Measurements from ENCODE around the gene MX2.
"Not testable (repeated sequence)": the region's sequence is repeated elsewhere in the genome, so short reads cannot be mapped to it uniquely, and the experiment has no call there.

The MX2 gene

DNA sequence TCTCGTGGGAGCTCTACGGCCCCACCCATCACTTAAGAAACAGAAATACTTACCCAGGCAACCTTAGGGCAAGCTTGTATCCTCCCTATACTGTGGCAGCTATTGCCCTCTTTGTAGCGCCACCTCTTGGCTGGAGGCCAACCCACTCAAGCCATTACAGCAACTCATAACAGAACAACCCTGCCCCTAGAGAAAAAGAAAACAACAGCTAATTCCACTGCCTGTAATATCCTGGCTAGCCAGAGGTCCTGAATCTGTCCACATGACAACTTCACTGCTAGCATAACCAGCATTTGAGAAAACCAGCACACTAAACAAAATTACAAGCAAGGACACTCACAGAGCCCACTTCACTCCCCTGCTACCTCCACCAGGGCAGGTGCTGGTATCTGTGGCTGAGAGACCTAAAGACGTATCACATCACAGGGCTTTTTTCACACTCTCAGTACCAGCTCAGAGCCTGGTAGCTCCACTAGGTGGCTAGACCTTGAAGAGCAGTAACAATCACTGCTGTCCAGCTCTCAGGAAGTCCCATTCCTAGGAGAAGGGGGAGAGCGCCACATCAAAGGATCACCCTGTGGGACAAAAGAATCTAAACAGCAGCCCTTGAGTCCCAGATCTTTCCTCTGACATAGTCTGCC, 49.7 kb downstream of the MX2 start:
- no peak overlapping the region for H3K4me3 ChIP-seq (ENCODE audit: low read length)
- H3K27me3 ChIP-seq (ENCODE audit: control insufficient read depth, insufficient read depth, low read length), result peaks cover 14% of the 10 kb centered on the region
- H3K4me1 ChIP-seq (ENCODE audit: control insufficient read depth, insufficient read depth, low read length), result no peaks in the 10 kb centered on the region
- no peak overlapping the region for H3K4me2 ChIP-seq (ENCODE audit: low read length)
- H3K9ac ChIP-seq (ENCODE audit: low read depth, low read length), result no peak overlapping the region
- H3K9me3 ChIP-seq (replicated peaks; ENCODE audit: low read length), result no peaks in the 10 kb centered on the region
- no peaks in the 10 kb centered on the region for H3K36me3 ChIP-seq (ENCODE audit: insufficient read depth, low read length)

DNA sequence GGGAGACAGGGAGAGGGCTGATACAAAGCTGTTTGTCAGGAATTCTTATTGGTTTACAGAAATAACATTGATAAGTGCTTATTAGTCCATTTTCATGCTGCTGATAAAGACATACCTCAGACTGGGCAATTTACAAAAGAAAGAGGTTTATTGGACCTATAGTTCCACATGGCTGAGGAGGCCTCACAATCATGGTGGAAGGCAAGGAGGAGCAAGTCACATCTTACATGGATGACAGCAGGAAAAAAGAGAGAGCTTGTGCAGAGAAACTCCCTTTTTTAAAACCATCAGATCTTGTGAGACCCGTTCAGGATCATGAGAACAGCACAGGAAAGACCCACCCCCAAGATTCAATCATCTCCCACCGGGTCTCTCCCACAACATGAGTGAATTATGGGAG, 55.7 kb downstream of the MX2 start:
- not testable (repeated sequence) for H3K9ac ChIP-seq (ENCODE audit: low read depth, low read length); H3K4me3 ChIP-seq (ENCODE audit: low read length); H3K27me3 ChIP-seq (ENCODE audit: control insufficient read depth, insufficient read depth, low read length); H3K4me2 ChIP-seq (ENCODE audit: low read length); H3K36me3 ChIP-seq (ENCODE audit: insufficient read depth, low read length); H3K9me3 ChIP-seq (replicated peaks; ENCODE audit: low read length); H3K4me1 ChIP-seq (ENCODE audit: control insufficient read depth, insufficient read depth, low read length)

DNA sequence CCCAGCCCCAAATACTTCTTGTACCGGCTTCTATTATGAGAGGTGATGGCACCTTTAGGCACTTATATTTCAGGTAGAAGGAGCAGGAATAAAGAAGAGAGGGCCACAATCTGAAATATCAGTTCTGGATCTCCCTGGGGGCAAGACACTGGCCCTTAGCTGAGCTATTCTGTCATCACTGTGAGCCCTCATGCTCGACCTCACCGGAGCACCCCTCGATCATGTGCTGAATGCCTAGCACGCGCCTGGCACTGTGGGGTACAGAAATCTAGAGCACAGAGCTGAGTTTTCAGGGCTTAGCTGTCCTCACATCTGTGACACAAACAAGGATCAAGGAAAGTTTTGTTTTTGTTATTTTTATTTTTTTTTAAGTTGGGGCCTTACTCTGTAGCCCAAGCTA, 56.6 kb downstream of the MX2 start:
- Histone ChIP-seq H3K4me3 (ENCODE audit: low read length) (no peak overlapping the region), H3K36me3 (ENCODE audit: insufficient read depth, low read length) (no peaks in the 10 kb centered on the region), H3K27me3 (ENCODE audit: control insufficient read depth, insufficient read depth, low read length) (no peaks in the 10 kb centered on the region), H3K4me1 (ENCODE audit: control insufficient read depth, insufficient read depth, low read length) (no peaks in the 10 kb centered on the region), H3K9me3 (replicated peaks; ENCODE audit: low read length) (no peaks in the 10 kb centered on the region), H3K9ac (ENCODE audit: low read depth, low read length) (no peak overlapping the region), H3K4me2 (ENCODE audit: low read length) (no peak overlapping the region)

DNA sequence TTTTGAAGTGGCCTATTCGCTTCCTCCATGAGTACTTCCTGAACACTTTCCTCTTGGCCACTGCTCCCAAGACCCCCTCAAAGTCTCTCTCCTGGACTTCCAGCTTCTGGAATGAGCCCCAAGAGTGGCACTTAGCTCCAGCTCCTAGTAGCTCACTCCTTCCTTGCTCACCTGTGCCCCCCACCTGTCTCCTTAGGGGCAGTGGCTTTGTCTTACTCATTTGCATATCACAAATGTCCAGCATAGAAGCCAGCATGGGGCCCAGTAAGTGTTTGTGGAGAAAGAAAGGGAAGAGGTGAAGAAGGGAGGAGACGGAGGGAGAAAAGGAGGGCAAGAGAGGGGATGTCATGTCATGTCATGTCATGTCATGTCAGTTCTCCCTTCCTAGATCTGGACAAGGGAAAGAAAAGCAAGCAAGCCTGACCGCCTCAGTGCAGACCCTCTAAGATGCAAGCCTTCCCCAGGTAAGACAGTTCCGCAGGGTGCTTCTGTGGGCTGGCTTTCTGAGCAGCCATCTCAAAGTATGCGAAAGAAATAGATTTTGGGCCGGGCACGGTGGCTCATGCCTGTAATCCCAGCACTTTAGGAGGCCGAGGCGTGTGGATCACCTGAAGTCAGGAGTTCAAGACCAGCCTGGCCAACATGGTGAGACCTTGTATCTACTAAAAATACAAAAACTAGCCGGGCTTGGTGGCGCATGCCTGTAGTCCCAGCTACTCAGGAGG, 57.3 kb downstream of the MX2 start:
- no peaks in the 10 kb centered on the region for H3K27me3 ChIP-seq (ENCODE audit: control insufficient read depth, insufficient read depth, low read length)
- H3K4me3 ChIP-seq (ENCODE audit: low read length), result no peak overlapping the region
- H3K4me2 ChIP-seq (ENCODE audit: low read length), result no peak overlapping the region
- H3K9ac ChIP-seq (ENCODE audit: low read depth, low read length), result no peak overlapping the region
- H3K36me3 ChIP-seq (ENCODE audit: insufficient read depth, low read length), result no peaks in the 10 kb centered on the region
- no peaks in the 10 kb centered on the region for H3K9me3 ChIP-seq (replicated peaks; ENCODE audit: low read length)
- H3K4me1 ChIP-seq (ENCODE audit: control insufficient read depth, insufficient read depth, low read length), result no peaks in the 10 kb centered on the region

DNA sequence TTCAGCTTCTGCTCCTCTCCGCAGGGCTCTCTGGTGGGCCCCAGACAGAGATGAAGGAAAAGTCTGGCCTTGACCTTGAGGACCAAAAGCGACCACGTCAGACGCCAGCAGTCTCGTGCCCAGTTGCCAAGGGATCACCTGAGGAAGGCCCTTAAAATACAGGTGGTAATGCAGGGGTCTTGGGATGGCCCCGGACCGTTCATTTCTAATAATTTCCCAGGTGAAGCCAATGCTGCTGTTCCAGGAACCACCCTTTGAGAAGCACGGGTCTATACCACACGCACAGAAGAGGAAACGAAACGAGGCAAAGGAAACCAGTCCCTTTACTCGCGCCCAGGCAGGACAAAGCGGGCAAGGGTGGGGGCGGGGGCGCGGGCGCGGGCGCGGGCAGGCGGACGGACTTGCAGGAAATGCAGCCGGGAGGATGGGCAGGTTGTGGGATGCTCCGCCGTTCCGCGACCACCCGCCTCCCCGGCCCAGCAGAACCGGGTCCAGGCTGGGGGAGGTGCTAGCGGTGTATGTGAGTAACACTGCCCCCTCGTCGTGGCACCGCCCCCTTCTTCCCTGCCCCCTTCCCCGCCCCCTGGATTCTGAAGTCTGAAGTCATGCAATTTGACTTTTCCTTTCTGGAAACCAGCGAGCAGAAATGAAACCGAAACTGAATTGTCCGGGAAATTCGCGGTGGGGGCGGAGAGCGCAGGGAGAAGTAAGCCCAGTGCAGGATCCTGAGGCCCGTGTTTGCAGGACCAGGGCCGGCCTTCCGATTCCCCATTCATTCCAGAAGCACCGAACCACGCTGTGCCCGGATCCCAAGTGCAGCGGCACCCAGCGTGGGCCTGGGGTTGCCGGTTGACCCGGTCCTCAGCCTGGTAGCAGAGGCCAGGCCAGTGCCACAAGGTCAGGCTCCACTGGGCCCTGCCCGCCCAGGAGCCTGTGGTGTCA, 58.4 kb downstream of the MX2 start:
- no peaks in the 10 kb centered on the region for H3K4me1 ChIP-seq (ENCODE audit: control insufficient read depth, insufficient read depth, low read length)
- H3K4me3 ChIP-seq (ENCODE audit: low read length), result peak overlapping the region; percentile 93
- peak overlapping the region; percentile 86 for H3K9ac ChIP-seq (ENCODE audit: low read depth, low read length)
- H3K36me3 ChIP-seq (ENCODE audit: insufficient read depth, low read length), result no peaks in the 10 kb centered on the region
- H3K4me2 ChIP-seq (ENCODE audit: low read length), result peak overlapping the region; percentile 99
- no peaks in the 10 kb centered on the region for H3K27me3 ChIP-seq (ENCODE audit: control insufficient read depth, insufficient read depth, low read length)
- H3K9me3 ChIP-seq (replicated peaks; ENCODE audit: low read length), result no peaks in the 10 kb centered on the region

DNA sequence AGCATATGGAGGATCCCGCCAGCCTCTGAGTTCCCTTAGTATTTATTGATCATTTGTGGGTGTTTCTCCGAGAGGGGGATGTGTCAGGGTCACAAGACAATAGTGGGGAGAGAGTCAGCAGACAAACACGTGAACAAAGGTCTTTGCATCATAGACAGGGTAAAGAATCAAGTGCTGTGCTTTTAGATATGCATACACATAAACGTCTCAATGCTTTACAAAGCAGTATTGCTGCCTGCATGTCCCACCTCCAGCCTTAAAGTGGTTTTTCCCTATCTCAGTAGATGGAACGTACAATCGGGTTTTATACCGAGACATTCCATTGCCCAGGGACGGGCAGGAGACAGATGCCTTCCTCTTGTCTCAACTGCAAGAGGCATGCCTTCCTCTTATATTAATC, 59.2 kb downstream of the MX2 start:
- H3K27me3 ChIP-seq (ENCODE audit: control insufficient read depth, insufficient read depth, low read length), result not testable (repeated sequence)
- H3K9ac ChIP-seq (ENCODE audit: low read depth, low read length), result peak overlapping the region; percentile 86

DNA sequence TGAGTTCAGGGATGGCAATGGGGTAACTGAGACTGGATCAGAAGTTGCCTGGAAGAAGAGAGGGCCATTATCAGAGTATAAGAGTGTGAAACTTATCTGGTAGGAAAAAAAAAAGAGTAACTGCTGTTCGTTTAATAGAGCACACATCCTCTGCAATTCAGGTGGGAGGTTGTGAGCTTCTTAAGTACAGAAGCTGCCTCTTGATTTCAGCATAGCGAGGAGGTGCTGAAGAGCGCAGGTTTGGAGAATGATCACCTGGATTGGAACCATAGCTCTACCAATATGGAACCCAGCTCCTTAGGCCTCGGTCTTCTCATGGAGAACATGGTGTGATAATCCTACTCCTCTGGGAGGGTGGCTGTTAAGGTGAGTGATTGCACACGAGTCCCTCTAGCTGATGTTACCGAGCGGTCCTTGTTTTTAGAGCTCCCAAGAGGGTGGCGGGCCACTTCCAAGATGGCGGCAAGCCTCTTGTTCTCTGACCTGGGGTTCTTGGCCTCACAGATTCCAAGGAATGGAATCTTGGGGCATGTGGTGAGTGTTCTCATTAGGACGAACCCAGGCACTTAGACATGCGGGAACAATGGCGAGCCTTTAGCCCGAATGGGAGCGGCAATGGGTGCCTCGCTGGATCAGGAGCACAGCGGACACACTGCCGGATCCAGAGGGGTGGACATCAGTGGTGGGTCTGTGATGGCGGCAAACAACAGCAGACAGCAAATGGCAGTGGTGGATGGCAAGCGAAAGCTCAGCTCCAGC, 60.9 kb downstream of the MX2 start:
- Histone ChIP-seq H3K4me1 (ENCODE audit: control insufficient read depth, insufficient read depth, low read length) (peaks cover 4% of the 10 kb centered on the region), H3K4me3 (ENCODE audit: low read length) (no peak overlapping the region), H3K4me2 (ENCODE audit: low read length) (no peak overlapping the region), H3K9ac (ENCODE audit: low read depth, low read length) (no peak overlapping the region), H3K9me3 (replicated peaks; ENCODE audit: low read length) (no peaks in the 10 kb centered on the region), H3K27me3 (ENCODE audit: control insufficient read depth, insufficient read depth, low read length) (peaks cover 19% of the 10 kb centered on the region), H3K36me3 (ENCODE audit: insufficient read depth, low read length) (no peaks in the 10 kb centered on the region)

More for the DNA sequence above, 59.2 kb downstream of the MX2 start:
- H3K4me3 ChIP-seq (ENCODE audit: low read length), result peak overlapping the region; percentile 93
- not testable (repeated sequence) for H3K9me3 ChIP-seq (replicated peaks; ENCODE audit: low read length); H3K4me1 ChIP-seq (ENCODE audit: control insufficient read depth, insufficient read depth, low read length); H3K36me3 ChIP-seq (ENCODE audit: insufficient read depth, low read length)
- H3K4me2 ChIP-seq (ENCODE audit: low read length), result peak overlapping the region; percentile 99

DNA sequence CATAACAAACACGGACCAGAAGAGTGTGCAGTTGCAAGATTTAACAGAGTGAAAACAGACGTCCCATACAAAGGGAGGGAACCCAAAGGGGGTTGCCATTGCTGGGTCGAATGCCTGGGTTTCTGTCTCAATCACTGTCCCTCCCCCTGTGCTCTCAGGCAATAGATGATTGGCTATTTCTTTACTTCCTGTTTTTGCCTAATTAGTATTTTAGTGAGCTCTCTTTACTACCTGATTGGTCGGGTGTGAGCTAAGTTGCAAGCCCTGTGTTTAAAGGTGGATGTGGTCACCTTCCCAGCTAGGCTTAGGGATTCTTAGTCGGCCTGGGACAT, 61.4 kb downstream of the MX2 start:
- H3K9me3 ChIP-seq (replicated peaks; ENCODE audit: low read length); H3K4me3 ChIP-seq (ENCODE audit: low read length); H3K36me3 ChIP-seq (ENCODE audit: insufficient read depth, low read length); H3K4me2 ChIP-seq (ENCODE audit: low read length); H3K4me1 ChIP-seq (ENCODE audit: control insufficient read depth, insufficient read depth, low read length); H3K9ac ChIP-seq (ENCODE audit: low read depth, low read length): not testable (repeated sequence)
- H3K27me3 ChIP-seq (ENCODE audit: control insufficient read depth, insufficient read depth, low read length), result peaks cover 23% of the 10 kb centered on the region

DNA sequence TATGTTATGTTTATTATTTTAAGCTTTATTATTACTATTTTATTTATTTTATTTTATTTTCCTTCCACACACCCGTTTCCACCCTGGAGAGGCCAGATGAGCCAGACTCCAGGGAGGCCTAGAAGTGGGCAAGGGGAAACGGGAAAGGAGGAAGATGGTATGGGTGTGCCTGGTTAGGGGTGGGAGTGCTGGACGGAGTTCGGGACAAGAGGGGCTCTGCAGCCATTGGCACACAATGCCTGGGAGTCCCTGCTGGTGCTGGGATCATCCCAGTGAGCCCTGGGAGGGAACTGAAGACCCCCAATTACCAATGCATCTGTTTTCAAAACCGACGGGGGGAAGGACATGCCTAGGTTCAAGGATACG, 63.7 kb downstream of the MX2 start:
- H3K27me3 ChIP-seq (ENCODE audit: control insufficient read depth, insufficient read depth, low read length), result peaks cover 33% of the 10 kb centered on the region
- no peaks in the 10 kb centered on the region for H3K36me3 ChIP-seq (ENCODE audit: insufficient read depth, low read length)
- H3K9me3 ChIP-seq (replicated peaks; ENCODE audit: low read length), result no peaks in the 10 kb centered on the region
- H3K4me1 ChIP-seq (ENCODE audit: control insufficient read depth, insufficient read depth, low read length), result peaks cover 4% of the 10 kb centered on the region
- H3K9ac ChIP-seq (ENCODE audit: low read depth, low read length), result no peak overlapping the region
- H3K4me3 ChIP-seq (ENCODE audit: low read length), result peak overlapping the region; percentile 71
- H3K4me2 ChIP-seq (ENCODE audit: low read length), result peak overlapping the region; percentile 97

DNA sequence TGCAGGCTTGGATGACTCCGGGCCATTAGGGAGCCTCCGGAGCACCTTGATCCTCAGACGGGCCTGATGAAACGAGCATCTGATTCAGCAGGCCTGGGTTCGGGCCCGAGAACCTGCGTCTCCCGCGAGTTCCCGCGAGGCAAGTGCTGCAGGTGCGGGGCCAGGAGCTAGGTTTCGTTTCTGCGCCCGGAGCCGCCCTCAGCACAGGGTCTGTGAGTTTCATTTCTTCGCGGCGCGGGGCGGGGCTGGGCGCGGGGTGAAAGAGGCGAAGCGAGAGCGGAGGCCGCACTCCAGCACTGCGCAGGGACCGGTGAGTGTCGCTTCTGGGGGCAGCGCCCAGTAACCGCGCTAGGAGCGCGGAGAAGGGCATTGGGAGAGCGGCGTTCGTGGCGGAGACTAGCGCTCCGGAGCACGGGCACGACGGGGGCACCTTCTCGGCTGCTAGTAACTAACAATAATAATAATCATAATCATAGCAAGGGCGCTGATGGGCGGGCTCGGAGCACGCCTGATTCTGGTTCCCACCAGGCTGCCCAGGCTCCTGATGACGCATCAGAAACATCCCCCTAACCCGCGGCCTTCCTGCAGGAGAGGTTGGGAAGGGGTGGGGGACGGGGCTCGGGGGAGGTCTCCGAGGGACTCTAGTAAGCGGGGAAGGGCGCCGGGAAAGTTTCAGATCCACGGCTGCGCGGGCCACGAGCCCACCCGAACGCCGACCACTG, 64.3 kb downstream of the MX2 start, which contains the start of gene MX1:
TSS of gene MX1 (plus strand) at position 286 of the 722 bp plus-strand sequence. CDS start 5,832 bp downstream, outside the sequence.
- peaks cover 33% of the 10 kb centered on the region for H3K27me3 ChIP-seq (ENCODE audit: control insufficient read depth, insufficient read depth, low read length)
- H3K4me3 ChIP-seq (ENCODE audit: low read length), result peak within 1 kb of the TSS; percentile 71
- peak within 1 kb of the TSS; percentile 97 for H3K4me2 ChIP-seq (ENCODE audit: low read length)
- no peaks in the 10 kb centered on the region for H3K9me3 ChIP-seq (replicated peaks; ENCODE audit: low read length)
- H3K36me3 ChIP-seq (ENCODE audit: insufficient read depth, low read length), result no peaks in the 10 kb centered on the region
- peaks cover 4% of the 10 kb centered on the region for H3K4me1 ChIP-seq (ENCODE audit: control insufficient read depth, insufficient read depth, low read length)
- H3K9ac ChIP-seq (ENCODE audit: low read depth, low read length), result peak within 1 kb of the TSS; percentile 18

Data from skeletal muscle satellite cell (primary cell).